Tibial nerve (tissue), 4 donors: Measurements from ENCODE around the gene PTPA. TPM values are rescaled to one million over a fixed set of nuclear protein-coding genes. Genes with fewer than 3 reads are reported as not detected.

Experiments used
- DNase-seq, 2 donors: peaks; one replicate each; pipeline ENCODE4 v3.0.0-alpha.2; 2019; ENCODE audit warnings: low spot score in 2 of 2
- H3K27ac ChIP-seq, 4 donors: fragments of 200-600 bp; sonication (generic) in 3 of 4; one replicate each; pipeline ENCODE4 v1.5.1; 2017 to 2019; ENCODE audit warnings: mild to moderate bottlenecking in 1 of 4
- H3K27me3 ChIP-seq, 2 donors: fragments of 200-600 bp; sonication (generic) in 1 of 2; one replicate each; pipeline versions ENCODE4 v1.5.1 to v1.6.0; 2017 to 2019
- H3K36me3 ChIP-seq, 3 donors: fragments of 200-600 bp; sonication (generic); one replicate each; pipeline ENCODE4 v1.5.1; 2018 to 2019
- H3K4me1 ChIP-seq, 4 donors: fragments of 200-600 bp; sonication (generic) in 3 of 4; one replicate each; pipeline ENCODE4 v1.5.1; 2017 to 2019
- H3K4me3 ChIP-seq, 4 donors: fragments of 200-600 bp; sonication (generic) in 3 of 4; one replicate each; pipeline ENCODE4 v1.5.1; 2017 to 2019; ENCODE audit warnings: mild to moderate bottlenecking in 1 of 4, moderate library complexity in 1 of 4
- H3K9me3 ChIP-seq, 4 donors: fragments of 200-600 bp; sonication (generic) in 3 of 4; one replicate each; pipeline ENCODE4 v1.5.1; 2017 to 2019
- CTCF ChIP-seq, 5 experiments: fragments of 200-600 bp in 3 of 5; fragments of 450-650 bp in 2 of 5; sonication (generic) in 3 of 5; IDR thresholded peaks; one replicate each; pipeline ENCODE4 v1.5.1; 2016 to 2019; ENCODE audit warnings: antibody characterized with exemption in 5 of 5, mild to moderate bottlenecking in 3 of 5, moderate library complexity in 2 of 5
- EP300 ChIP-seq, 2 donors: sonication (generic); formaldehyde crosslinking; IDR thresholded peaks; one replicate each; pipeline ENCODE4 v1.6.1; 2017; ENCODE audit warnings: antibody characterized with exemption in 2 of 2, mild to moderate bottlenecking in 1 of 2
- POLR2A ChIP-seq, 2 donors: fragments of 450-650 bp; IDR thresholded peaks; one replicate each; pipeline ENCODE4 v1.6.1; 2017; ENCODE audit warnings: antibody characterized with exemption in 2 of 2, mild to moderate bottlenecking in 2 of 2, moderate library complexity in 2 of 2
- WGBS, 2 donors: methylation state at CpG; one replicate each; pipeline ENCODE4 v1.1.5; 2018; 5-methylcytosine and 5-hydroxymethylcytosine counted together
- total RNA-seq, 4 donors: library from RNA; depleted of rRNA; stranded (reverse); fragments of >200 nt; gene quantifications; one replicate each; pipeline ENCODE4 v1.1.0, GENCODE V29; 2016

The PTPA gene
- total RNA-seq, 4 donors from 2014 or later, result 38.0 to 50.1 (median 44.0) TPM

- WGBS, 2 donors, result 2% methylated on average over 20 to 29 of the region's 30 CpGs
- H3K4me3 ChIP-seq, result peak overlapping the region; percentile 61 to 96 (median 89)
- H3K36me3 ChIP-seq, result peaks cover 0 to 27% (median 11%) of the 10 kb centered on the region in 3 donors
- peaks cover 0 to 26% (median 12%) of the 10 kb centered on the region in 4 donors for H3K4me1 ChIP-seq
- DNase-seq, result no peak
- H3K27ac ChIP-seq, result peak overlapping the region; percentile 39 to 91 (median 86)
- H3K27me3 ChIP-seq, result no peaks in the 10 kb centered on the region
- H3K9me3 ChIP-seq, result no peaks in the 10 kb centered on the region
- TF ChIP-seq CTCF (IDR thresholded peaks at IDR 0.05) (no peak), EP300 (IDR thresholded peaks at IDR 0.05) (no peak), POLR2A (IDR thresholded peaks at IDR 0.05) (no peak)
Observed at GRCh38 chr9:129081388-129081904, 29.8 kb upstream of the PTPA start.

- TF ChIP-seq POLR2A (IDR thresholded peaks at IDR 0.05) (no peak), EP300 (IDR thresholded peaks at IDR 0.05) (no peak), CTCF (IDR thresholded peaks at IDR 0.05) (no peak)
- WGBS, 2 donors, result 76 to 89% methylated on average over 3 to 7 of the region's 7 CpGs
- Histone ChIP-seq H3K27ac (no peak overlapping the region), H3K36me3 (peaks cover 0 to 54% (median 15%) of the 10 kb centered on the region in 3 donors), H3K27me3 (no peaks in the 10 kb centered on the region), H3K9me3 (no peaks in the 10 kb centered on the region), H3K4me1 (peaks cover 0 to 26% (median 12%) of the 10 kb centered on the region in 4 donors), H3K4me3 (no peak overlapping the region)
- DNase-seq, result no peak
Observed at GRCh38 chr9:129084087-129084486, 27.1 kb upstream of the PTPA start.

- TF ChIP-seq POLR2A (IDR thresholded peaks at IDR 0.05) (no peak), EP300 (IDR thresholded peaks at IDR 0.05) (no peak), CTCF (IDR thresholded peaks at IDR 0.05) (no peak)
- H3K4me3 ChIP-seq, result no peak overlapping the region
- no peaks in the 10 kb centered on the region for H3K4me1 ChIP-seq
- H3K27me3 ChIP-seq, result no peaks in the 10 kb centered on the region
- WGBS, 2 donors, result 80 to 85% methylated on average over 14 to 15 of the region's 15 CpGs
- H3K9me3 ChIP-seq, result no peaks in the 10 kb centered on the region
- H3K36me3 ChIP-seq, result peaks cover 0 to 73% (median 23%) of the 10 kb centered on the region in 3 donors
- no peak overlapping the region for H3K27ac ChIP-seq
- DNase-seq, result no peak
Observed at GRCh38 chr9:129089246-129089645, 22.0 kb upstream of the PTPA start.

- 70 to 80% methylated on average over 14 to 15 of the region's 20 CpGs for WGBS, 2 donors
- no peaks in the 10 kb centered on the region for H3K27me3 ChIP-seq
- H3K9me3 ChIP-seq, result no peaks in the 10 kb centered on the region
- no peak for DNase-seq
- no peak overlapping the region for H3K27ac ChIP-seq
- peaks cover 0 to 73% (median 10%) of the 10 kb centered on the region in 3 donors for H3K36me3 ChIP-seq
- H3K4me1 ChIP-seq, result no peaks in the 10 kb centered on the region
- no peak overlapping the region for H3K4me3 ChIP-seq
- TF ChIP-seq EP300 (IDR thresholded peaks at IDR 0.05) (no peak), POLR2A (IDR thresholded peaks at IDR 0.05) (no peak), CTCF (IDR thresholded peaks at IDR 0.05) (no peak)
Observed at GRCh38 chr9:129093602-129094386, 17.4 kb upstream of the PTPA start.
